GM23338 (cell line): ENCODE results near the gene KIF3B. TPM values are rescaled to one million over a fixed set of nuclear protein-coding genes. Genes with fewer than 3 reads are reported as not detected.

Source experiments
- ATAC-seq: fragments of 200-7000 bp; cut with Tn5 transposase; 3 replicates; pipeline ENCODE4 v1.9.1; 2020
- DNase-seq: peaks from one replicate; pipeline ENCODE4 v3.0.0-alpha.2; 2015; ENCODE audit warnings: low spot score
- H2AFZ ChIP-seq: fragments of 200-600 bp; sonication (generic); 2 replicates; pipeline ENCODE4 v1.8.0; 2016; ENCODE audit warnings: antibody characterized with exemption, mild to moderate bottlenecking, moderate library complexity
- H3F3A ChIP-seq: fragments of 200-600 bp; sonication (generic); replicated peaks from 2 replicates; pipeline ENCODE4 v1.8.0; 2017; ENCODE audit warnings: antibody characterized with exemption, mixed run types, low read depth
- H3K27ac ChIP-seq: fragments of 200-600 bp; sonication (generic); 2 replicates; pipeline ENCODE4 v1.6.1; 2016; ENCODE audit warnings: low read depth
- H3K27me3 ChIP-seq: fragments of 200-600 bp; sonication (generic); 2 replicates; pipeline ENCODE4 v1.8.0; 2016; ENCODE audit warnings: mild to moderate bottlenecking, mixed run types, moderate library complexity; ENCODE audit not compliant: insufficient read depth
- H3K36me3 ChIP-seq: fragments of 200-600 bp; sonication (generic); 2 replicates; pipeline ENCODE4 v1.8.0; 2016; ENCODE audit warnings: mild to moderate bottlenecking; ENCODE audit not compliant: insufficient read depth
- H3K4me1 ChIP-seq: fragments of 200-600 bp; sonication (generic); 2 replicates; pipeline ENCODE4 v1.8.0; 2016; ENCODE audit warnings: mild to moderate bottlenecking, moderate library complexity; ENCODE audit not compliant: insufficient read depth
- H3K4me2 ChIP-seq: fragments of 200-600 bp; sonication (generic); 2 replicates; pipeline ENCODE4 v1.7.1; 2017; ENCODE audit warnings: mixed run types
- H3K4me3 ChIP-seq: fragments of 200-600 bp; sonication (generic); 2 replicates; pipeline ENCODE4 v1.6.1; 2016; ENCODE audit warnings: mixed run types
- H3K79me2 ChIP-seq: fragments of 200-600 bp; sonication (generic); replicated peaks from 2 replicates; pipeline ENCODE4 v1.8.0; 2017; ENCODE audit warnings: mild to moderate bottlenecking; ENCODE audit not compliant: insufficient read depth
- H3K9me2 ChIP-seq: fragments of 200-600 bp; sonication (generic); 2 replicates; pipeline ENCODE4 v1.8.0; 2017; ENCODE audit not compliant: insufficient read depth
- H4K20me1 ChIP-seq: fragments of 200-600 bp; sonication (generic); replicated peaks from 2 replicates; pipeline ENCODE4 v1.8.0; 2017; ENCODE audit warnings: mild to moderate bottlenecking; ENCODE audit not compliant: insufficient read depth
- H3K27ac Mint-ChIP-seq: 2 replicates; pipeline ENCODE4 v1.8.0; 2020; ENCODE audit warnings: inconsistent platforms, mild to moderate bottlenecking, moderate library complexity, mixed read lengths
- H3K27me3 Mint-ChIP-seq: 3 replicates; pipeline ENCODE4 v1.8.0; 2022; ENCODE audit warnings: low read depth, mild to moderate bottlenecking, moderate library complexity, mixed read lengths, inconsistent platforms; ENCODE audit not compliant: insufficient read depth, poor library complexity
- H3K36me3 Mint-ChIP-seq: 3 replicates; pipeline ENCODE4 v1.8.0; 2021; ENCODE audit warnings: low read depth, mild to moderate bottlenecking, inconsistent platforms, moderate library complexity, mixed read lengths
- H3K4me1 Mint-ChIP-seq: 3 replicates; pipeline ENCODE4 v1.8.0; 2020; ENCODE audit warnings: mild to moderate bottlenecking, inconsistent platforms, mixed read lengths
- H3K4me3 Mint-ChIP-seq: 3 replicates; pipeline ENCODE4 v1.8.0; 2021; ENCODE audit warnings: moderate library complexity, mild to moderate bottlenecking, inconsistent platforms, mixed read lengths
- H3K9me3 Mint-ChIP-seq: 3 replicates; pipeline ENCODE4 v1.8.0; 2020; ENCODE audit warnings: moderate library complexity, mild to moderate bottlenecking, inconsistent platforms, mixed read lengths
- CREB1 ChIP-seq: fragments of 250-450 bp; sonication (Bioruptor Pico); IDR thresholded peaks from 2 replicates; pipeline ENCODE4 v1.5.0; 2020; ENCODE audit warnings: low read depth, mild to moderate bottlenecking, moderate library complexity
- EZH2 ChIP-seq: fragments of 200-600 bp; sonication (generic); IDR thresholded peaks from one replicate; pipeline ENCODE4 v1.8.0; 2017; ENCODE audit warnings: antibody characterized with exemption, mild to moderate bottlenecking, low read depth; ENCODE audit not compliant: unreplicated experiment
- EZH2phosphoT487 ChIP-seq: fragments of 200-600 bp; sonication (generic); IDR thresholded peaks from one replicate; pipeline ENCODE4 v1.8.1; 2018; ENCODE audit warnings: antibody characterized with exemption; ENCODE audit not compliant: unreplicated experiment
- JUNB ChIP-seq: IDR thresholded peaks from one replicate; pipeline ENCODE4 v1.6.1; 2016; ENCODE audit warnings: antibody characterized with exemption; ENCODE audit not compliant: unreplicated experiment
- NANOG ChIP-seq: IDR thresholded peaks from 2 replicates; pipeline ENCODE4 v1.6.1; 2016; ENCODE audit warnings: antibody characterized with exemption, borderline replicate concordance
- POLR2AphosphoS5 ChIP-seq: IDR thresholded peaks from 2 replicates; pipeline ENCODE4 v1.6.1; 2016; ENCODE audit warnings: antibody characterized with exemption, low read depth
- REST ChIP-seq: IDR thresholded peaks from one replicate; pipeline ENCODE4 v1.6.1; 2018; ENCODE audit warnings: antibody characterized with exemption; ENCODE audit not compliant: unreplicated experiment
- STAT1 ChIP-seq: IDR thresholded peaks from one replicate; pipeline ENCODE4 v1.6.1; 2016; ENCODE audit warnings: antibody characterized with exemption; ENCODE audit not compliant: unreplicated experiment
- ZNF114 ChIP-seq: fragments of 250-450 bp; sonication (Bioruptor Pico); IDR thresholded peaks from 2 replicates; pipeline ENCODE4 v1.5.0; 2020; ENCODE audit warnings: mild to moderate bottlenecking, moderate library complexity
- ZNF331 ChIP-seq: fragments of 250-450 bp; sonication (Bioruptor Pico); IDR thresholded peaks from 2 replicates; pipeline ENCODE4 v1.5.0; 2020; ENCODE audit warnings: low read depth, mild to moderate bottlenecking, moderate library complexity
- polyA plus RNA-seq: library from polyadenylated mRNA; unstranded; fragments of >200 nt; fragmentation: Nextera tagmentation; extraction: Ambion mirVana; gene quantifications from 2 replicates; pipeline ENCODE4 v1.2.1, GENCODE V29; 2016
- total RNA-seq: library from RNA; depleted of rRNA; stranded (reverse); fragments of >200 nt; shearing (Covaris generic); gene quantifications from 2 replicates; pipeline ENCODE4 v1.2.3, GENCODE V29; 2014
- TF ChIP-seq, protein P1 (sequence below): fragments of 250-450 bp; sonication (Bioruptor Pico); IDR thresholded peaks from 2 replicates; pipeline ENCODE4 v1.5.0; 2020; ENCODE audit warnings: mild to moderate bottlenecking, moderate library complexity
- TF ChIP-seq, protein P2 (sequence below), 2 experiments: fragments of 200-600 bp in 1 of 2; sonication (generic) in 1 of 2; conservative IDR thresholded peaks; 2 replicates each; pipeline versions ENCODE4 v1.5.1 to v1.6.1; 2016 to 2017; ENCODE audit warnings: antibody characterized with exemption in 2 of 2, low read depth in 2 of 2, mild to moderate bottlenecking in 2 of 2, moderate library complexity in 1 of 2
- TF ChIP-seq, protein P3 (sequence below): IDR thresholded peaks from 2 replicates; pipeline ENCODE4 v1.6.1; 2016; ENCODE audit warnings: antibody characterized with exemption

KIF3B gene
- total and polyA plus RNA-seq, 2 experiments from 2014 or later, result 6.1 to 22.8 TPM

DNA sequence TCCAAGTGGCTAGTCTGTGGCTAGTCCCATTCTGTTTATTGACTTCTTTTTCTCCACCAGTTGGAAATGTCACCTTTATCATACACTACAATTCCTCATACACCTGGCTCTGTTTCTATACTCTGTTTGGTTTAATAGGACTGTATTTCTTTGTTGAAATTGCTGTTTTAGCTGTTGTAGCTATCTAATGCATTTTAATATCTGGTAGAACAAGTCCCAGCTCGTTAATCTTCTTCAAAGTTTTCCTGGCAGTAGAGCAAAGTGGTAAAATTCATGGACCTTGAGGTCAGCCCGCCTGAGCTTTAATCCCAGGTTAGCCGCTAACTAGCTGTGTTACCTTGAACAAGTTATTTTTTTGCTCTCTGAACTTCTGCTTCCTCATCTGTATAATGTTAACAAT is 70.8 kb downstream of the KIF3B start:
- no peaks in the 10 kb centered on the region; the same call in 1 of the 2 replicates for H3K9me2 ChIP-seq
- peaks cover 9% of the 10 kb centered on the region; the same call in 1 of the 2 replicates for H4K20me1 ChIP-seq
- no peak overlapping the region for H3K4me2 ChIP-seq
- H2AFZ ChIP-seq, result no peak overlapping the region
- H3K27ac ChIP-seq, result no peak overlapping the region
- no peaks in the 10 kb centered on the region for H3F3A ChIP-seq
- no peaks in the 10 kb centered on the region for H3K36me3 ChIP-seq
- ATAC-seq, result no peak
- no peak for DNase-seq
- H3K36me3 Mint-ChIP-seq, result no peaks in the 10 kb centered on the region
- TF ChIP-seq STAT1 (no peak), EZH2phosphoT487 (no peak), ZNF331 (no peak), CREB1 (CRISPR knock-in tag) (no peak), NANOG (no peak), JUNB (no peak), POLR2AphosphoS5 (no peak), EZH2 (no peak), REST (no peak), ZNF114 (CRISPR knock-in tag) (no peak)
- TF ChIP-seq, protein P1, sequence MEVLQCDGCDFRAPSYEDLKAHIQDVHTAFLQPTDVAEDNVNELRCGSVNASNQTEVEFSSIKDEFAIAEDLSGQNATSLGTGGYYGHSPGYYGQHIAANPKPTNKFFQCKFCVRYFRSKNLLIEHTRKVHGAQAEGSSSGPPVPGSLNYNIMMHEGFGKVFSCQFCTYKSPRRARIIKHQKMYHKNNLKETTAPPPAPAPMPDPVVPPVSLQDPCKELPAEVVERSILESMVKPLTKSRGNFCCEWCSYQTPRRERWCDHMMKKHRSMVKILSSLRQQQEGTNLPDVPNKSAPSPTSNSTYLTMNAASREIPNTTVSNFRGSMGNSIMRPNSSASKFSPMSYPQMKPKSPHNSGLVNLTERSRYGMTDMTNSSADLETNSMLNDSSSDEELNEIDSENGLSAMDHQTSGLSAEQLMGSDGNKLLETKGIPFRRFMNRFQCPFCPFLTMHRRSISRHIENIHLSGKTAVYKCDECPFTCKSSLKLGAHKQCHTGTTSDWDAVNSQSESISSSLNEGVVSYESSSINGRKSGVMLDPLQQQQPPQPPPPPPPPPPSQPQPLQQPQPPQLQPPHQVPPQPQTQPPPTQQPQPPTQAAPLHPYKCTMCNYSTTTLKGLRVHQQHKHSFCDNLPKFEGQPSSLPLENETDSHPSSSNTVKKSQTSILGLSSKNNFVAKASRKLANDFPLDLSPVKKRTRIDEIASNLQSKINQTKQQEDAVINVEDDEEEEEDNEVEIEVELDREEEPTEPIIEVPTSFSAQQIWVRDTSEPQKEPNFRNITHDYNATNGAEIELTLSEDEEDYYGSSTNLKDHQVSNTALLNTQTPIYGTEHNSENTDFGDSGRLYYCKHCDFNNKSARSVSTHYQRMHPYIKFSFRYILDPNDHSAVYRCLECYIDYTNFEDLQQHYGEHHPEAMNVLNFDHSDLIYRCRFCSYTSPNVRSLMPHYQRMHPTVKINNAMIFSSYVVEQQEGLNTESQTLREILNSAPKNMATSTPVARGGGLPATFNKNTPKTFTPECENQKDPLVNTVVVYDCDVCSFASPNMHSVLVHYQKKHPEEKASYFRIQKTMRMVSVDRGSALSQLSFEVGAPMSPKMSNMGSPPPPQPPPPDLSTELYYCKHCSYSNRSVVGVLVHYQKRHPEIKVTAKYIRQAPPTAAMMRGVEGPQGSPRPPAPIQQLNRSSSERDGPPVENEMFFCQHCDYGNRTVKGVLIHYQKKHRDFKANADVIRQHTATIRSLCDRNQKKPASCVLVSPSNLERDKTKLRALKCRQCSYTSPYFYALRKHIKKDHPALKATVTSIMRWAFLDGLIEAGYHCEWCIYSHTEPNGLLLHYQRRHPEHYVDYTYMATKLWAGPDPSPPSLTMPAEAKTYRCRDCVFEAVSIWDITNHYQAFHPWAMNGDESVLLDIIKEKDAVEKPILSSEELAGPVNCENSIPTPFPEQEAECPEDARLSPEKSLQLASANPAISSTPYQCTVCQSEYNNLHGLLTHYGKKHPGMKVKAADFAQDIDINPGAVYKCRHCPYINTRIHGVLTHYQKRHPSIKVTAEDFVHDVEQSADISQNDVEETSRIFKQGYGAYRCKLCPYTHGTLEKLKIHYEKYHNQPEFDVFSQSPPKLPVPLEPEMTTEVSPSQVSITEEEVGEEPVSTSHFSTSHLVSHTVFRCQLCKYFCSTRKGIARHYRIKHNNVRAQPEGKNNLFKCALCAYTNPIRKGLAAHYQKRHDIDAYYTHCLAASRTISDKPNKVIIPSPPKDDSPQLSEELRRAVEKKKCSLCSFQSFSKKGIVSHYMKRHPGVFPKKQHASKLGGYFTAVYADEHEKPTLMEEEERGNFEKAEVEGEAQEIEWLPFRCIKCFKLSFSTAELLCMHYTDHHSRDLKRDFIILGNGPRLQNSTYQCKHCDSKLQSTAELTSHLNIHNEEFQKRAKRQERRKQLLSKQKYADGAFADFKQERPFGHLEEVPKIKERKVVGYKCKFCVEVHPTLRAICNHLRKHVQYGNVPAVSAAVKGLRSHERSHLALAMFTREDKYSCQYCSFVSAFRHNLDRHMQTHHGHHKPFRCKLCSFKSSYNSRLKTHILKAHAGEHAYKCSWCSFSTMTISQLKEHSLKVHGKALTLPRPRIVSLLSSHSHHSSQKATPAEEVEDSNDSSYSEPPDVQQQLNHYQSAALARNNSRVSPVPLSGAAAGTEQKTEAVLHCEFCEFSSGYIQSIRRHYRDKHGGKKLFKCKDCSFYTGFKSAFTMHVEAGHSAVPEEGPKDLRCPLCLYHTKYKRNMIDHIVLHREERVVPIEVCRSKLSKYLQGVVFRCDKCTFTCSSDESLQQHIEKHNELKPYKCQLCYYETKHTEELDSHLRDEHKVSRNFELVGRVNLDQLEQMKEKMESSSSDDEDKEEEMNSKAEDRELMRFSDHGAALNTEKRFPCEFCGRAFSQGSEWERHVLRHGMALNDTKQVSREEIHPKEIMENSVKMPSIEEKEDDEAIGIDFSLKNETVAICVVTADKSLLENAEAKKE (CRISPR knock-in tag), result no peak
- TF ChIP-seq, protein P2, sequence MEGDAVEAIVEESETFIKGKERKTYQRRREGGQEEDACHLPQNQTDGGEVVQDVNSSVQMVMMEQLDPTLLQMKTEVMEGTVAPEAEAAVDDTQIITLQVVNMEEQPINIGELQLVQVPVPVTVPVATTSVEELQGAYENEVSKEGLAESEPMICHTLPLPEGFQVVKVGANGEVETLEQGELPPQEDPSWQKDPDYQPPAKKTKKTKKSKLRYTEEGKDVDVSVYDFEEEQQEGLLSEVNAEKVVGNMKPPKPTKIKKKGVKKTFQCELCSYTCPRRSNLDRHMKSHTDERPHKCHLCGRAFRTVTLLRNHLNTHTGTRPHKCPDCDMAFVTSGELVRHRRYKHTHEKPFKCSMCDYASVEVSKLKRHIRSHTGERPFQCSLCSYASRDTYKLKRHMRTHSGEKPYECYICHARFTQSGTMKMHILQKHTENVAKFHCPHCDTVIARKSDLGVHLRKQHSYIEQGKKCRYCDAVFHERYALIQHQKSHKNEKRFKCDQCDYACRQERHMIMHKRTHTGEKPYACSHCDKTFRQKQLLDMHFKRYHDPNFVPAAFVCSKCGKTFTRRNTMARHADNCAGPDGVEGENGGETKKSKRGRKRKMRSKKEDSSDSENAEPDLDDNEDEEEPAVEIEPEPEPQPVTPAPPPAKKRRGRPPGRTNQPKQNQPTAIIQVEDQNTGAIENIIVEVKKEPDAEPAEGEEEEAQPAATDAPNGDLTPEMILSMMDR (conservative IDR thresholded peaks at IDR 0.05; ENCODE audit: low read depth in 2 of 2), result no peak
- TF ChIP-seq, protein P3, sequence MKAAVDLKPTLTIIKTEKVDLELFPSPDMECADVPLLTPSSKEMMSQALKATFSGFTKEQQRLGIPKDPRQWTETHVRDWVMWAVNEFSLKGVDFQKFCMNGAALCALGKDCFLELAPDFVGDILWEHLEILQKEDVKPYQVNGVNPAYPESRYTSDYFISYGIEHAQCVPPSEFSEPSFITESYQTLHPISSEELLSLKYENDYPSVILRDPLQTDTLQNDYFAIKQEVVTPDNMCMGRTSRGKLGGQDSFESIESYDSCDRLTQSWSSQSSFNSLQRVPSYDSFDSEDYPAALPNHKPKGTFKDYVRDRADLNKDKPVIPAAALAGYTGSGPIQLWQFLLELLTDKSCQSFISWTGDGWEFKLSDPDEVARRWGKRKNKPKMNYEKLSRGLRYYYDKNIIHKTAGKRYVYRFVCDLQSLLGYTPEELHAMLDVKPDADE, result no peak
- H3K4me1 ChIP-seq, result peaks cover 8% of the 10 kb centered on the region
- no peaks in the 10 kb centered on the region for H3K27me3 ChIP-seq
- no peak overlapping the region for H3K4me3 Mint-ChIP-seq
- no peaks in the 10 kb centered on the region for H3K9me3 Mint-ChIP-seq
- no peak overlapping the region for H3K4me3 ChIP-seq
- H3K27ac Mint-ChIP-seq, result no peak overlapping the region
- peaks cover 10% of the 10 kb centered on the region for H3K27me3 Mint-ChIP-seq
- peaks cover 10% of the 10 kb centered on the region for H3K4me1 Mint-ChIP-seq
- no peaks in the 10 kb centered on the region for H3K79me2 ChIP-seq
